Measurements from ENCODE around the gene IMPACT. TPM values are rescaled to one million over a fixed set of nuclear protein-coding genes. Genes with fewer than 3 reads are reported as not detected.
A peak's percentile ranks its signal among the peaks of the same experiment; 100 is the strongest.

The IMPACT gene
- total and polyA plus RNA-seq, 7 donors = 4.1 to 21.5 (median 14.1) TPM

DNA sequence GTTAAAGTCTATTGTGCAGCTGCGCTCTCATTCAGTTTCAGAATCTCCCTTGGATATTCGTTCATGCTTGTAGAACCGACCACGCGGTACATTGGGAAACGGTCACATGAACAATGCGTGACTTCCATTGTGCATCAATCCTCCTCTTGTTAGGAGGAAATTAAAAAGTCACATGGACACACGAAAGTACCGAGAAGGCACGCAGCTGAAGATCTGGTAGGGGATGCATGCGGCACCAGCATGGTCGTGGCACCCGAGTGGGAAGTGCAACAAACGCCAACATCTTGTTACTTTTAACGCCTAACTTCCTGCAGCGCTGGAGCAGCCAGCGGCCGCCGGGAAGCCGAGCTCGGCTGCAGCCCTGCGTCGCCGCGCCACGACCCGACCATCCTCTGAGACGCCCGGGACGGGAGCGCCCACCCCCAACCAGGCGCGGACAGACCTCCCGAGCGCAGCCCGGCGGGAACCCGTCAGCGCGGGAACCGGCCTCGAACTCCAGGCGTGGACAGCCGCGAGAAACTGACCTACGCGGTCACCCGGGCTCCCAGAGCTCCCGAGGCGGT, 29.3 kb upstream of the IMPACT start:
- Histone ChIP-seq H3K27ac (peak overlapping the region; percentile 67), H3K4me1 (no peaks in the 10 kb centered on the region), H3K9me3 (no peaks in the 10 kb centered on the region), H3K4me3 (peak overlapping the region; percentile 72), H3K36me3 (ENCODE audit: insufficient read depth in 1 of 2, low read depth in 1 of 2) (no peaks in the 10 kb centered on the region), H3K27me3 (ENCODE audit: insufficient read depth in 3 of 3, low read length in 2 of 3) (peaks cover 0 to 40% (median 11%) of the 10 kb centered on the region in 3 donors)
- ATAC-seq = peak; percentile 43 to 60 (median 47)
- intact Hi-C loops (cut with DNase I) = no loop called here
- 0 to 1% (median 1%) methylated on average over 46 to 50 of the region's 50 CpGs for WGBS, 3 donors
- TF ChIP-seq, protein P1, sequence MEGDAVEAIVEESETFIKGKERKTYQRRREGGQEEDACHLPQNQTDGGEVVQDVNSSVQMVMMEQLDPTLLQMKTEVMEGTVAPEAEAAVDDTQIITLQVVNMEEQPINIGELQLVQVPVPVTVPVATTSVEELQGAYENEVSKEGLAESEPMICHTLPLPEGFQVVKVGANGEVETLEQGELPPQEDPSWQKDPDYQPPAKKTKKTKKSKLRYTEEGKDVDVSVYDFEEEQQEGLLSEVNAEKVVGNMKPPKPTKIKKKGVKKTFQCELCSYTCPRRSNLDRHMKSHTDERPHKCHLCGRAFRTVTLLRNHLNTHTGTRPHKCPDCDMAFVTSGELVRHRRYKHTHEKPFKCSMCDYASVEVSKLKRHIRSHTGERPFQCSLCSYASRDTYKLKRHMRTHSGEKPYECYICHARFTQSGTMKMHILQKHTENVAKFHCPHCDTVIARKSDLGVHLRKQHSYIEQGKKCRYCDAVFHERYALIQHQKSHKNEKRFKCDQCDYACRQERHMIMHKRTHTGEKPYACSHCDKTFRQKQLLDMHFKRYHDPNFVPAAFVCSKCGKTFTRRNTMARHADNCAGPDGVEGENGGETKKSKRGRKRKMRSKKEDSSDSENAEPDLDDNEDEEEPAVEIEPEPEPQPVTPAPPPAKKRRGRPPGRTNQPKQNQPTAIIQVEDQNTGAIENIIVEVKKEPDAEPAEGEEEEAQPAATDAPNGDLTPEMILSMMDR (IDR thresholded peaks at IDR 0.05) = no peak
- DNase-seq = peak in 1 of 2 donors; percentile 55

DNA sequence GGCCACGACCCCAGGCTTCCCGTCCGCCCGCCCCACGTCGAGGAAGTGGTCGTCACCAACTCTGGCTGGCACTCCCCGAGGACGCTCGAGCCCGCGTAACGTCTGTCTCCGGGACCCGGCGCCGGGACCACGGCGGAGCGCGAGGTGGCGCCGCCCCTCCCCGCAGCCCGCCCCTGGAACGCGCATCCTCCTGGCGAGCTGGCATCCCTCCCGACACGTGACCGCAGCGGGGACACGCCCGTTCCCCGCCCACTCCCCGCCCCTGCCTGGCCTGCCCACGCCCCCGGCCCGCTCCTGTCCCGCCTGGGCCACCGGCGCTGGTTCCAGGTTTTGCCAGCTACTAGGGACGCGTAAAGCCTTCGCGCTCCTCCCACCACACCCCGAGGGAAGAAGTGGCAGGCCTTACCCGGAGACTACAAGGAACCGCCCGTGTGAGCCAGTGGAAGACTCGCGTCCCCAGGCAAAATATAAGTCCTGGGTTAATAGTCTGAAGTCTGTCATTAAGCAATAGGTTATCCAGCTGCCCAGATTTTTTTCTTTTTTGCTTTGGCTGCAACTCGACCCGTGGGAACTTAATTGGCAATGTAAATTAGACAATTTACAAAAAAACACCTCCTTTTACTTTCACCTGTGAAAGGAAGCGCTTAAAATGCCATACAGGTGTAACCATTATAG, 28.6 kb upstream of the IMPACT start, which contains the start of gene OSBPL1A:
OSBPL1A (minus strand) TSS at position 131 of the 675 bp plus-strand sequence. CDS start 20,291 bp downstream, outside the sequence.
- WGBS, 3 donors = 2 to 4% (median 4%) methylated on average over 42 to 55 of the region's 55 CpGs
- DNase-seq (peak; percentile 93), ATAC-seq (peak; percentile 82 to 96 (median 89))
- Histone ChIP-seq H3K4me3 (peak within 1 kb of the TSS; percentile 72), H3K27me3 (ENCODE audit: insufficient read depth in 3 of 3, low read length in 2 of 3) (peaks cover 0 to 39% (median 9%) of the 10 kb centered on the region in 3 donors), H3K4me1 (no peaks in the 10 kb centered on the region), H3K36me3 (ENCODE audit: insufficient read depth in 1 of 2, low read depth in 1 of 2) (no peaks in the 10 kb centered on the region), H3K9me3 (no peaks in the 10 kb centered on the region), H3K27ac (peak within 1 kb of the TSS; percentile 67)
- TF ChIP-seq, protein P1 (IDR thresholded peaks at IDR 0.05) = no peak
- intact Hi-C loops (cut with DNase I) = no loop called here

DNA sequence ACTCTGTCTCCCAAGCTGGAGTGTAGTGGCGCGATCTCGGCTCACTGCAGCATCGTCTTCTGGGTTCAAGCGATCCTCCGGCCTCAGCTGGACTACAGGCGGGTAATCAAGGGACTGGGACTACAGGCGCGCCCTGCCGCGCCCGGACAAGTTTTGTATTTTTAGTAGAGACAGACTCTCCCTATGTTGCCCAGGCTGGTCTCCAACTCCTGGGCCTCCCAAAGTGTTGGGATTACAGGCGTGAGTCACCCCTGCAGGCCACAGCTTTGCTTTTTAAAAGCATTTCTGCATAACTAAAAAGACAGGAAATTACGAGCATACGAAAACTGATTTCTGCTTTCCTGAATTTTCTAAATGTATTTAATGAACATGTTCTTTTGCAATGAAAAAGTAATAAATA, 27.9 kb upstream of the IMPACT start:
- H3K4me3 ChIP-seq = no peak overlapping the region
- intact Hi-C loops (cut with DNase I) = no loop called here
- H3K9me3 ChIP-seq = no peaks in the 10 kb centered on the region
- H3K36me3 ChIP-seq (ENCODE audit: insufficient read depth in 1 of 2, low read depth in 1 of 2) = no peaks in the 10 kb centered on the region
- no peak overlapping the region for H3K27ac ChIP-seq
- no peaks in the 10 kb centered on the region for H3K4me1 ChIP-seq
- peaks cover 0 to 36% (median 9%) of the 10 kb centered on the region in 3 donors for H3K27me3 ChIP-seq (ENCODE audit: insufficient read depth in 3 of 3, low read length in 2 of 3)
- TF ChIP-seq, protein P1 (IDR thresholded peaks at IDR 0.05) = no peak
- ATAC-seq = no peak
- 87 to 91% (median 87%) methylated on average over 15 of the region's 15 CpGs for WGBS, 3 donors
- peak in 1 of 2 donors; percentile 32 for DNase-seq

DNA sequence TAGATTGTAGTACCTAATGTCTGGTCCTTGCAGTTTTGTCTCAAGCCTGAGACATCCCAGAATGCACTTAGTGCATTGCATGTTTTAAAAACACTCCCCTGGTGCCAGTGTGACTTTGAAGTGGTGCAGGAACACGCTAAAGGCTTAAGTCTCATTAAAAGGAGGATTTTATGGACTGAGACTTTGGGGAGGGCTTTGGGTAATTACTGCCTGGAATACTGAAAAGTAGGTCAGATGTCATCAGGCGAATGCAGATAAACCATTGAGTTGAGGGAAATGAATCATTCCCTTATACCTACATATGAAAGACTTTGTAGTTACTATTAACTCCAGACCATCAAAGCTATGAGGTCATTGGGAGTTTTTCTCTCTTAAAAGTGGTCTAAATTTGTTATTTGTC, 25.9 kb upstream of the IMPACT start:
- 75 to 83% (median 80%) methylated on average over 2 of the region's 2 CpGs for WGBS, 3 donors
- H3K27me3 ChIP-seq (ENCODE audit: insufficient read depth in 3 of 3, low read length in 2 of 3) = peaks cover 0 to 40% (median 9%) of the 10 kb centered on the region in 3 donors
- H3K36me3 ChIP-seq (ENCODE audit: insufficient read depth in 1 of 2, low read depth in 1 of 2) = no peaks in the 10 kb centered on the region
- no peak for DNase-seq
- H3K9me3 ChIP-seq = no peaks in the 10 kb centered on the region
- intact Hi-C loops (cut with DNase I) = no loop called here
- H3K4me1 ChIP-seq = no peaks in the 10 kb centered on the region
- TF ChIP-seq, protein P1 (IDR thresholded peaks at IDR 0.05) = no peak
- no peak for ATAC-seq
- no peak overlapping the region for H3K27ac ChIP-seq
- no peak overlapping the region for H3K4me3 ChIP-seq

All from psoas muscle (tissue), 8 donors.